Calu3 (cell line): ENCODE measurements around the gene FRY. TPM values are rescaled to one million over a fixed set of nuclear protein-coding genes. Genes with fewer than 3 reads are reported as not detected.

Experiments
- BruUV-seq: library from RNA; stranded (reverse); fragments of 400-500 nt; replicated peaks from 2 replicates; lab custom pipeline; 2021; lab: Mats Ljungman, UMichigan
- CTCF ChIA-PET: fragments of 300-600 bp; sonication (Branson Sonifier 250); formaldehyde crosslinking; loops from one replicate; lab custom pipeline; 2022; ENCODE audit warnings: antibody characterized with exemption; lab: Charles Lee
- DNase-seq: peaks from one replicate; pipeline ENCODE4 v3.0.0; 2022
- H3K27ac Mint-ChIP-seq: one replicate; pipeline ENCODE4 v1.8.0; 2022; ENCODE audit warnings: mixed read lengths; ENCODE audit not compliant: unreplicated experiment
- H3K27me3 Mint-ChIP-seq: one replicate; pipeline ENCODE4 v1.8.0; 2022; ENCODE audit warnings: mixed read lengths; ENCODE audit not compliant: unreplicated experiment
- H3K36me3 Mint-ChIP-seq: one replicate; pipeline ENCODE4 v1.8.0; 2022; ENCODE audit warnings: mild to moderate bottlenecking, moderate library complexity, mixed read lengths; ENCODE audit not compliant: insufficient read depth, unreplicated experiment
- H3K4me1 Mint-ChIP-seq: one replicate; pipeline ENCODE4 v1.8.0; 2022; ENCODE audit warnings: mild to moderate bottlenecking, low read depth, mixed read lengths; ENCODE audit not compliant: unreplicated experiment
- H3K4me3 Mint-ChIP-seq: one replicate; pipeline ENCODE4 v1.8.0; 2022; ENCODE audit warnings: mild to moderate bottlenecking, low read depth, moderate library complexity, mixed read lengths; ENCODE audit not compliant: unreplicated experiment
- H3K9me3 Mint-ChIP-seq: one replicate; pipeline ENCODE4 v1.8.0; 2022; ENCODE audit warnings: low read depth, mixed read lengths; ENCODE audit not compliant: unreplicated experiment
- intact Hi-C: fragments of 100-400 bp; cut with micrococcal nuclease; formaldehyde crosslinking; loops from one replicate; pipeline ENCODE4 v1.10.0; 2022; ENCODE audit not compliant: unreplicated experiment
- total RNA-seq: library from RNA; stranded (reverse); gene quantifications from 2 replicates; pipeline ENCODE4 v1.2.3, GENCODE V29; 2022
- TF ChIP-seq, protein P1 (sequence below): fragments of 200-600 bp; IDR thresholded peaks from one replicate; pipeline ENCODE4 v1.8.0; 2022; ENCODE audit warnings: antibody characterized with exemption; ENCODE audit not compliant: unreplicated experiment

Gene FRY
- total RNA-seq, 1 experiment from 2014 or later, result 6.2 TPM

GRCh38 chr13:32033744-32034143 lies 2.2 kb downstream of the FRY start:
- H3K4me1 Mint-ChIP-seq, result peaks cover 26% of the 10 kb centered on the region
- peaks cover 17% of the 10 kb centered on the region for H3K36me3 Mint-ChIP-seq
- no peaks in the 10 kb centered on the region for H3K9me3 Mint-ChIP-seq
- CTCF ChIA-PET, result no interaction called here
- H3K4me3 Mint-ChIP-seq, result no peak overlapping the region
- H3K27me3 Mint-ChIP-seq, result no peaks in the 10 kb centered on the region
- TF ChIP-seq, protein P1, sequence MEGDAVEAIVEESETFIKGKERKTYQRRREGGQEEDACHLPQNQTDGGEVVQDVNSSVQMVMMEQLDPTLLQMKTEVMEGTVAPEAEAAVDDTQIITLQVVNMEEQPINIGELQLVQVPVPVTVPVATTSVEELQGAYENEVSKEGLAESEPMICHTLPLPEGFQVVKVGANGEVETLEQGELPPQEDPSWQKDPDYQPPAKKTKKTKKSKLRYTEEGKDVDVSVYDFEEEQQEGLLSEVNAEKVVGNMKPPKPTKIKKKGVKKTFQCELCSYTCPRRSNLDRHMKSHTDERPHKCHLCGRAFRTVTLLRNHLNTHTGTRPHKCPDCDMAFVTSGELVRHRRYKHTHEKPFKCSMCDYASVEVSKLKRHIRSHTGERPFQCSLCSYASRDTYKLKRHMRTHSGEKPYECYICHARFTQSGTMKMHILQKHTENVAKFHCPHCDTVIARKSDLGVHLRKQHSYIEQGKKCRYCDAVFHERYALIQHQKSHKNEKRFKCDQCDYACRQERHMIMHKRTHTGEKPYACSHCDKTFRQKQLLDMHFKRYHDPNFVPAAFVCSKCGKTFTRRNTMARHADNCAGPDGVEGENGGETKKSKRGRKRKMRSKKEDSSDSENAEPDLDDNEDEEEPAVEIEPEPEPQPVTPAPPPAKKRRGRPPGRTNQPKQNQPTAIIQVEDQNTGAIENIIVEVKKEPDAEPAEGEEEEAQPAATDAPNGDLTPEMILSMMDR, result no peak
- intact Hi-C loops, result no loop called here
- no TSS peak for BruUV-seq
- H3K27ac Mint-ChIP-seq, result no peak overlapping the region
- DNase-seq, result no peak

DNA sequence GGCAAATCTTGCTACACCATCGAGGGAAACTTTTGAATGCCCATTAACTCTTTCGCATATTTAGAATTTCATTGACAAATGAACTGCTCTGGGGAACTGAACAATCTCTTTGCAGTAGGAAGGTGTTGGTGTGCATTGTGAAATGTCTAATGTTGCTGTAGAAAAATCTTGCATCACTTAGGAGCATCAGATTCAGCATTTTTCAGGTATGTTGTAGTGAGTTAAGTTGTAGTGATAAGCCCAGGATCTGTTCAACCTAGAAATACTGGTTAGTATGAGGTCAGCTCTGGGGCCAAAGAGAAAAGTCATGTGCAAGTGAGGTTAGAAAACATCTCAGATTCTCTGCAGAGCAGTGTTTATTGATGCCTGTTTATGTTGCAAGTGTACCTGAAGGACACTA lies 4.1 kb downstream of the FRY start:
- CTCF ChIA-PET, result interaction anchor here (0.5 kb wide), 1 partner anchor 69 kb away, joined by 4 read pairs; no protein-coding TSS in a partner anchor
- no TSS peak for BruUV-seq

GRCh38 chr13:32036126-32036695 lies 4.6 kb downstream of the FRY start:
- peaks cover 9% of the 10 kb centered on the region for H3K36me3 Mint-ChIP-seq
- DNase-seq, result no peak
- H3K4me1 Mint-ChIP-seq, result peaks cover 34% of the 10 kb centered on the region
- H3K27me3 Mint-ChIP-seq, result no peaks in the 10 kb centered on the region
- TF ChIP-seq, protein P1, result no peak
- no peaks in the 10 kb centered on the region for H3K9me3 Mint-ChIP-seq
- no peak overlapping the region for H3K27ac Mint-ChIP-seq
- no peak overlapping the region for H3K4me3 Mint-ChIP-seq
- intact Hi-C loops, result no loop called here
- BruUV-seq, result no TSS peak
- CTCF ChIA-PET, result interaction anchor here (0.5 kb wide), 1 partner anchor 69 kb away, joined by 4 read pairs; no protein-coding TSS in a partner anchor

More for the DNA sequence above, 4.1 kb downstream of the FRY start:
- H3K9me3 Mint-ChIP-seq, result no peaks in the 10 kb centered on the region
- H3K27me3 Mint-ChIP-seq, result no peaks in the 10 kb centered on the region
- DNase-seq, result no peak
- H3K36me3 Mint-ChIP-seq, result peaks cover 14% of the 10 kb centered on the region
- peaks cover 34% of the 10 kb centered on the region for H3K4me1 Mint-ChIP-seq
- no peak overlapping the region for H3K4me3 Mint-ChIP-seq
- TF ChIP-seq, protein P1, result no peak
- no peak overlapping the region for H3K27ac Mint-ChIP-seq
- intact Hi-C loops, result no loop called here

GRCh38 chr13:32036757-32037156 lies 5.2 kb downstream of the FRY start:
- Mint-ChIP-seq H3K36me3 (peaks cover 4% of the 10 kb centered on the region), H3K4me1 (peaks cover 31% of the 10 kb centered on the region), H3K9me3 (no peaks in the 10 kb centered on the region), H3K27me3 (no peaks in the 10 kb centered on the region), H3K4me3 (no peak overlapping the region), H3K27ac (no peak overlapping the region)
- no TSS peak for BruUV-seq
- TF ChIP-seq, protein P1, result no peak
- CTCF ChIA-PET, result no interaction called here
- DNase-seq, result no peak
- intact Hi-C loops, result no loop called here
